ENCODE results near the gene ARPC2. TPM values are rescaled to one million over a fixed set of nuclear protein-coding genes. Genes with fewer than 3 reads are reported as not detected.

Gene ARPC2
- total RNA-seq, 1 experiment from 2014 or later: 213 TPM

- TF ChIP-seq CTCF (conservative IDR thresholded peaks at IDR 0.05; ENCODE audit: low read depth, low read length) (no peak), EZH2 (IDR thresholded peaks at IDR 0.05; ENCODE audit: low read length, unreplicated experiment) (no peak), EZH2phosphoT487 (IDR thresholded peaks at IDR 0.05; ENCODE audit: borderline replicate concordance, low read length) (no peak)
- CTCF ChIA-PET: no interaction called here
- H3K79me2 ChIP-seq (ENCODE audit: low read length): no peaks in the 10 kb centered on the region
- intact Hi-C loops (cut with micrococcal nuclease): no loop called here
- H3K9me2 ChIP-seq (replicated peaks; ENCODE audit: low read length): no peaks in the 10 kb centered on the region
- no peak overlapping the region for H3K4me3 ChIP-seq (ENCODE audit: low read length)
- no peak for ATAC-seq
- no peak overlapping the region for H3K9ac ChIP-seq (ENCODE audit: low read length)
- H3K4me1 ChIP-seq (ENCODE audit: insufficient read depth, low read length): no peaks in the 10 kb centered on the region
- no peak for DNase-seq
- POLR2A ChIA-PET (ENCODE audit: unreplicated experiment): no interaction called here
- H3K27me3 ChIP-seq (ENCODE audit: low read length): no peaks in the 10 kb centered on the region
- no peak overlapping the region for H3K27ac ChIP-seq (ENCODE audit: low read length)
- H3K4me2 ChIP-seq (ENCODE audit: low read length): no peak overlapping the region
- BruUV-seq (replicated peaks): no TSS peak
- no peak overlapping the region for H2AFZ ChIP-seq (ENCODE audit: low read length)
- no peaks in the 10 kb centered on the region for H4K20me1 ChIP-seq (ENCODE audit: low read length)
- H3F3A ChIP-seq (ENCODE audit: low read length, unreplicated experiment): no peaks in the 10 kb centered on the region
- H3K36me3 ChIP-seq (ENCODE audit: low read depth, low read length): peaks cover 41% of the 10 kb centered on the region
- H3K9me3 ChIP-seq (ENCODE audit: low read length): no peaks in the 10 kb centered on the region
These were observed 38.5 kb downstream of the ARPC2 start for GRCh38 chr2:218255446-218255845.

- H3K27me3 ChIP-seq (ENCODE audit: low read length): no peaks in the 10 kb centered on the region
- no peaks in the 10 kb centered on the region for H3K9me2 ChIP-seq (replicated peaks; ENCODE audit: low read length)
- no peak for DNase-seq
- H3K79me2 ChIP-seq (ENCODE audit: low read length): no peaks in the 10 kb centered on the region
- POLR2A ChIA-PET (ENCODE audit: unreplicated experiment): no interaction called here
- H3K36me3 ChIP-seq (ENCODE audit: low read depth, low read length): peaks cover 36% of the 10 kb centered on the region
- no peaks in the 10 kb centered on the region for H3K9me3 ChIP-seq (ENCODE audit: low read length)
- no peak for ATAC-seq
- BruUV-seq (replicated peaks): no TSS peak
- no peaks in the 10 kb centered on the region for H3F3A ChIP-seq (ENCODE audit: low read length, unreplicated experiment)
- no peaks in the 10 kb centered on the region for H4K20me1 ChIP-seq (ENCODE audit: low read length)
- H3K27ac ChIP-seq (ENCODE audit: low read length): no peak overlapping the region
- CTCF ChIA-PET: interaction anchor here (0.6 kb wide), 1 partner anchor 68 kb away, joined by 5 read pairs; no protein-coding TSS in a partner anchor
- TF ChIP-seq EZH2phosphoT487 (IDR thresholded peaks at IDR 0.05; ENCODE audit: borderline replicate concordance, low read length): no peak
- TF ChIP-seq EZH2 (IDR thresholded peaks at IDR 0.05; ENCODE audit: low read length, unreplicated experiment): no peak
- TF ChIP-seq CTCF (conservative IDR thresholded peaks at IDR 0.05; ENCODE audit: low read depth, low read length): no peak
- H3K4me1 ChIP-seq (ENCODE audit: insufficient read depth, low read length): no peaks in the 10 kb centered on the region
- H3K9ac ChIP-seq (ENCODE audit: low read length): no peak overlapping the region
- H3K4me2 ChIP-seq (ENCODE audit: low read length): no peak overlapping the region
- intact Hi-C loops (cut with micrococcal nuclease): loop anchor here (1.0 kb wide), 1 partner anchor 70 kb away; no protein-coding TSS in a partner anchor
- no peak overlapping the region for H3K4me3 ChIP-seq (ENCODE audit: low read length)
- H2AFZ ChIP-seq (ENCODE audit: low read length): no peak overlapping the region
These were observed 39.8 kb downstream of the ARPC2 start for GRCh38 chr2:218256612-218257350.

- intact Hi-C loops (cut with micrococcal nuclease): loop anchor here (1.0 kb wide), 1 partner anchor 71 kb away; no protein-coding TSS in a partner anchor
- no peak overlapping the region for H3K4me3 ChIP-seq (ENCODE audit: low read length)
- H3K4me2 ChIP-seq (ENCODE audit: low read length): no peak overlapping the region
- no peaks in the 10 kb centered on the region for H3K79me2 ChIP-seq (ENCODE audit: low read length)
- TSS peak; percentile 17 for BruUV-seq (replicated peaks)
- H3F3A ChIP-seq (ENCODE audit: low read length, unreplicated experiment): no peaks in the 10 kb centered on the region
- no peak overlapping the region for H2AFZ ChIP-seq (ENCODE audit: low read length)
- H3K36me3 ChIP-seq (ENCODE audit: low read depth, low read length): peaks cover 31% of the 10 kb centered on the region
- TF ChIP-seq CTCF (conservative IDR thresholded peaks at IDR 0.05; ENCODE audit: low read depth, low read length) (peak; percentile 69), EZH2 (IDR thresholded peaks at IDR 0.05; ENCODE audit: low read length, unreplicated experiment) (no peak)
- H3K9me2 ChIP-seq (replicated peaks; ENCODE audit: low read length): no peaks in the 10 kb centered on the region
- H4K20me1 ChIP-seq (ENCODE audit: low read length): no peaks in the 10 kb centered on the region
- POLR2A ChIA-PET (ENCODE audit: unreplicated experiment): no interaction called here
- no peaks in the 10 kb centered on the region for H3K4me1 ChIP-seq (ENCODE audit: insufficient read depth, low read length)
- no peaks in the 10 kb centered on the region for H3K9me3 ChIP-seq (ENCODE audit: low read length)
- DNase-seq: peak; percentile 45
- H3K9ac ChIP-seq (ENCODE audit: low read length): no peak overlapping the region
- H3K27ac ChIP-seq (ENCODE audit: low read length): no peak overlapping the region
- ATAC-seq: no peak
- CTCF ChIA-PET: interaction anchor here (0.6 kb wide), 1 partner anchor 68 kb away, joined by 5 read pairs; no protein-coding TSS in a partner anchor
- H3K27me3 ChIP-seq (ENCODE audit: low read length): no peaks in the 10 kb centered on the region
These were observed 40.5 kb downstream of the ARPC2 start for GRCh38 chr2:218257390-218257981.
